A673 (cell line): Measurements from ENCODE around the gene NMNAT3. TPM values are rescaled to one million over a fixed set of nuclear protein-coding genes. Genes with fewer than 3 reads are reported as not detected.

ENCODE experiments used
- BruUV-seq: library from RNA; stranded (reverse); fragments of 400-500 nt; replicated peaks from 2 replicates; lab custom pipeline; 2021; lab: Mats Ljungman, UMichigan
- CTCF ChIA-PET: fragments of 300-600 bp; sonication (Branson Sonifier 250); formaldehyde crosslinking; loops from one replicate; lab custom pipeline; 2022; ENCODE audit warnings: antibody characterized with exemption; lab: Charles Lee
- POLR2A ChIA-PET: fragments of 300-600 bp; sonication (Branson Sonifier 250); formaldehyde crosslinking; loops from one replicate; lab custom pipeline; 2022; ENCODE audit warnings: antibody characterized with exemption; ENCODE audit not compliant: low non-redundant PET; lab: Charles Lee
- DNase-seq: peaks from one replicate; pipeline ENCODE4 v3.0.0-alpha.2; 2015; ENCODE audit warnings: low spot score
- H3K27ac ChIP-seq: fragments of 200-600 bp; sonication (generic); 2 replicates; pipeline ENCODE4 v1.5.1; 2016; ENCODE audit warnings: mixed run types, low read depth, mild to moderate bottlenecking, mixed read lengths, antibody characterized with exemption, low read length; ENCODE audit not compliant: poor library complexity, severe bottlenecking
- H3K27me3 ChIP-seq: fragments of 200-600 bp; sonication (generic); replicated peaks from 2 replicates; pipeline ENCODE4 v1.6.1; 2017; ENCODE audit warnings: mixed run types, low read depth, mild to moderate bottlenecking, mixed read lengths, antibody characterized with exemption, low read length; ENCODE audit not compliant: insufficient read depth, poor library complexity
- H3K36me3 ChIP-seq: fragments of 200-600 bp; sonication (generic); 2 replicates; pipeline ENCODE4 v1.6.1; 2016; ENCODE audit warnings: mixed run types, mild to moderate bottlenecking, mixed read lengths, antibody characterized with exemption, low read length; ENCODE audit not compliant: insufficient read depth, poor library complexity, severe bottlenecking
- H3K4me1 ChIP-seq: fragments of 200-600 bp; sonication (generic); 2 replicates; pipeline ENCODE4 v1.6.1; 2017; ENCODE audit warnings: mixed run types, mild to moderate bottlenecking, mixed read lengths, antibody characterized with exemption, low read length; ENCODE audit not compliant: insufficient read depth, poor library complexity, severe bottlenecking
- H3K4me3 ChIP-seq: fragments of 200-600 bp; sonication (generic); 2 replicates; pipeline ENCODE4 v1.5.1; 2016; ENCODE audit warnings: low read depth, mixed run types, mild to moderate bottlenecking, mixed read lengths, low read length; ENCODE audit not compliant: poor library complexity, severe bottlenecking
- H3K9me3 ChIP-seq: fragments of 200-600 bp; sonication (generic); 2 replicates; pipeline ENCODE4 v1.6.1; 2016; ENCODE audit warnings: mixed run types, low read depth, mild to moderate bottlenecking, mixed read lengths, antibody characterized with exemption, low read length; ENCODE audit not compliant: poor library complexity, severe bottlenecking
- EZH2 ChIP-seq: fragments of 200-600 bp; sonication (generic); IDR thresholded peaks from 2 replicates; pipeline ENCODE4 v1.6.1; 2017; ENCODE audit warnings: borderline replicate concordance, low read depth, mild to moderate bottlenecking, mixed read lengths, antibody characterized with exemption, low read length; ENCODE audit not compliant: poor library complexity, severe bottlenecking
- intact Hi-C: fragments of 100-400 bp; cut with micrococcal nuclease; formaldehyde crosslinking; loops from one replicate; pipeline ENCODE4 v1.10.0; 2022; ENCODE audit not compliant: unreplicated experiment
- total RNA-seq: library from RNA; stranded (reverse); gene quantifications from 2 replicates; pipeline ENCODE4 v1.2.3, GENCODE V29; 2021
- TF ChIP-seq, protein P1 (sequence below): fragments of 300-800, 200-600 bp; sonication (generic); conservative IDR thresholded peaks from 2 replicates; pipeline ENCODE4 v1.5.1; 2017; ENCODE audit warnings: low read depth, mild to moderate bottlenecking, antibody characterized with exemption, low read length, moderate library complexity, mixed read lengths

NMNAT3 gene
- total RNA-seq, 1 experiment from 2014 or later = 1.9 TPM

- TF ChIP-seq, protein P1, sequence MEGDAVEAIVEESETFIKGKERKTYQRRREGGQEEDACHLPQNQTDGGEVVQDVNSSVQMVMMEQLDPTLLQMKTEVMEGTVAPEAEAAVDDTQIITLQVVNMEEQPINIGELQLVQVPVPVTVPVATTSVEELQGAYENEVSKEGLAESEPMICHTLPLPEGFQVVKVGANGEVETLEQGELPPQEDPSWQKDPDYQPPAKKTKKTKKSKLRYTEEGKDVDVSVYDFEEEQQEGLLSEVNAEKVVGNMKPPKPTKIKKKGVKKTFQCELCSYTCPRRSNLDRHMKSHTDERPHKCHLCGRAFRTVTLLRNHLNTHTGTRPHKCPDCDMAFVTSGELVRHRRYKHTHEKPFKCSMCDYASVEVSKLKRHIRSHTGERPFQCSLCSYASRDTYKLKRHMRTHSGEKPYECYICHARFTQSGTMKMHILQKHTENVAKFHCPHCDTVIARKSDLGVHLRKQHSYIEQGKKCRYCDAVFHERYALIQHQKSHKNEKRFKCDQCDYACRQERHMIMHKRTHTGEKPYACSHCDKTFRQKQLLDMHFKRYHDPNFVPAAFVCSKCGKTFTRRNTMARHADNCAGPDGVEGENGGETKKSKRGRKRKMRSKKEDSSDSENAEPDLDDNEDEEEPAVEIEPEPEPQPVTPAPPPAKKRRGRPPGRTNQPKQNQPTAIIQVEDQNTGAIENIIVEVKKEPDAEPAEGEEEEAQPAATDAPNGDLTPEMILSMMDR = peak; percentile 77
- TF ChIP-seq EZH2 = no peak
- H3K4me3 ChIP-seq = no peak overlapping the region
- no peak overlapping the region for H3K27ac ChIP-seq
- BruUV-seq = no TSS peak
- ChIA-PET CTCF (interaction anchor here (0.8 to 1.0 kb wide), 2 partner anchors 65 to 137 kb away, joined by 3 to 6 read pairs; no protein-coding TSS in a partner anchor), POLR2A (no interaction called here)
- peak; percentile 73 for DNase-seq
- no peaks in the 10 kb centered on the region for H3K9me3 ChIP-seq
- H3K4me1 ChIP-seq = no peaks in the 10 kb centered on the region
- H3K36me3 ChIP-seq = no peaks in the 10 kb centered on the region
- no peaks in the 10 kb centered on the region for H3K27me3 ChIP-seq
- intact Hi-C loops = loop anchor here (5.0 kb wide), 2 partner anchors 368 to 1298 kb away; no protein-coding TSS in a partner anchor
These were observed 113.4 kb downstream of the NMNAT3 start for GRCh38 chr3:139564294-139564861.

- intact Hi-C loops = loop anchor here (1.0 to 5.0 kb wide), 3 partner anchors 135 to 1300 kb away; no protein-coding TSS in a partner anchor
- TF ChIP-seq, protein P1 = peak; percentile 77
- TF ChIP-seq EZH2 = no peak
- no TSS peak for BruUV-seq
- H3K27me3 ChIP-seq = no peaks in the 10 kb centered on the region
- ChIA-PET POLR2A (no interaction called here), CTCF (interaction anchor here (0.6 to 1.2 kb wide), 4 partner anchors 42 to 208 kb away, joined by 3 to 7 read pairs (median 5); no protein-coding TSS in a partner anchor)
- H3K9me3 ChIP-seq = no peaks in the 10 kb centered on the region
- H3K4me3 ChIP-seq = no peak overlapping the region
- no peaks in the 10 kb centered on the region for H3K36me3 ChIP-seq
- H3K4me1 ChIP-seq = no peaks in the 10 kb centered on the region
- no peak overlapping the region for H3K27ac ChIP-seq
- DNase-seq = no peak
These were observed 115.7 kb downstream of the NMNAT3 start for GRCh38 chr3:139561959-139562676.

DNA sequence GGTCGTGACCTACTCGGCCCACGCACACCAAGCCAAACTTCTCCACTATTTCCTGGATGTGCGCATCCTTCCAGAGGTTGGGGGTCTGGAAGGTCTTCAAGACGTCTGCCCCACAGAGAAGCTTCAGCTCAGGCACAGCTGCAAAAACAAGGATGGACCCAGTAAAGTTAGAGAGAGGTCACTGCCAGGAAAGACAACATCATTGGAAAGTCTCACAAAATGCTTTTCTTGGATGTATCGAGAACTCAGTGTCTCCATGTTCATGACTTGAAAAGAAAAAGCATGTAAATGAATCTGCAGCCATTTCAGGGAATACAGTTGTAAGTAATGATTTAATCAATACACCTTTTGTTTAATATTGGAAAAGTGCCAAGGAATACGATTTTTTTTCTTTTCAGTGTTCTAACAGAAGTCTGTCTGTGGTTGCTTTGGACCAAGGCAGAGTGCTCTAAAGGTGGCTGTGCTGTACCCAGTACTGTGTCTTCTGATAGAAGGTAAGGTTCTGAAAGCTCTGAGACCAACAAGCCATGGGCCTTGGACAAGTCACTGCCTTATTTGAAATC, 116.4 kb downstream of the NMNAT3 start:
- Histone ChIP-seq H3K4me3 (no peak overlapping the region), H3K27ac (no peak overlapping the region), H3K36me3 (no peaks in the 10 kb centered on the region), H3K27me3 (no peaks in the 10 kb centered on the region), H3K9me3 (no peaks in the 10 kb centered on the region), H3K4me1 (no peaks in the 10 kb centered on the region)
- ChIA-PET CTCF (interaction anchor here (0.6 to 1.2 kb wide), 4 partner anchors 41 to 207 kb away, joined by 3 to 7 read pairs (median 5); no protein-coding TSS in a partner anchor), POLR2A (no interaction called here)
- no peak for TF ChIP-seq EZH2
- TF ChIP-seq, protein P1 = no peak
- BruUV-seq = no TSS peak
- intact Hi-C loops = loop anchor here (5.0 kb wide), 2 partner anchors 371 to 1301 kb away; no protein-coding TSS in a partner anchor
- DNase-seq = no peak
